NCI-H1436 (cell line): ENCODE measurements around the gene HYAL3.

Source experiments
- DNase-seq: peaks from one replicate; lab custom pipeline; 2025; lab: John Stamatoyannopoulos, UW

HYAL3 gene

GRCh38 chr3:50298836-50299637 is at the start of gene HYAL3, which contains the start of gene NAA80:
HYAL3 (minus strand) TSS chr3:50299405; CDS start chr3:50295602, 3,803 bp downstream.
NAA80 (minus strand) TSS chr3:50299405; CDS start chr3:50297463, 1,942 bp downstream.
- DNase-seq: peak; percentile 93

GRCh38 chr3:50347187-50347813 is 48.1 kb upstream of the HYAL3 start:
- peak; percentile 44 for DNase-seq

- peak; percentile 19 for DNase-seq
Observed at GRCh38 chr3:50345586-50346234, 46.5 kb upstream of the HYAL3 start, which contains the start of gene ZMYND10. ZMYND10 (minus strand) TSS chr3:50345732; CDS start chr3:50345579, 153 bp downstream.

GRCh38 chr3:50345008-50345407 is 45.8 kb upstream of the HYAL3 start:
- DNase-seq: no peak

GRCh38 chr3:50342813-50343633 is 43.8 kb upstream of the HYAL3 start:
- no peak for DNase-seq

- no peak for DNase-seq
Observed at GRCh38 chr3:50341996-50342650, 42.9 kb upstream of the HYAL3 start.

- DNase-seq: no peak
Observed at GRCh38 chr3:50341537-50341936, 42.3 kb upstream of the HYAL3 start.

GRCh38 chr3:50340448-50341329 is 41.5 kb upstream of the HYAL3 start, which contains the start of gene RASSF1:
RASSF1 (minus strand) TSS chr3:50340836; CDS start chr3:50340805, 31 bp downstream.
- no peak for DNase-seq

- DNase-seq: no peak
Observed at GRCh38 chr3:50340147-50340447, 40.9 kb upstream of the HYAL3 start.

- DNase-seq: no peak
Observed at GRCh38 chr3:50339485-50340146, 40.4 kb upstream of the HYAL3 start.

- DNase-seq: no peak
Observed at GRCh38 chr3:50338965-50339364, 39.8 kb upstream of the HYAL3 start.

GRCh38 chr3:50337175-50337861 is 38.1 kb upstream of the HYAL3 start:
- DNase-seq: peak; percentile 85

GRCh38 chr3:50336452-50337174 is 37.4 kb upstream of the HYAL3 start:
- DNase-seq: no peak

- DNase-seq: no peak
Observed at GRCh38 chr3:50334339-50335075, 35.3 kb upstream of the HYAL3 start.

- no peak for DNase-seq
Observed at GRCh38 chr3:50333744-50334328, 34.6 kb upstream of the HYAL3 start.

GRCh38 chr3:50331364-50331907 is 32.2 kb upstream of the HYAL3 start:
- no peak for DNase-seq

- DNase-seq: no peak
Observed at GRCh38 chr3:50330330-50330729, 31.1 kb upstream of the HYAL3 start.
